Smooth muscle cell of the coronary artery (primary cell): ENCODE measurements around the gene PSME3IP1. TPM values are rescaled to one million over a fixed set of nuclear protein-coding genes. Genes with fewer than 3 reads are reported as not detected.

Source experiments
- total RNA-seq: library from RNA; depleted of rRNA; stranded (reverse); fragments of >200 nt; gene quantifications from 2 replicates; pipeline ENCODE4 v1.2.3, GENCODE V29; 2014; ENCODE audit warnings: low replicate concordance

Gene PSME3IP1
- total RNA-seq: 32.4 and 65.8 TPM in 2 replicates

GRCh38 chr16:57185945-57186871 lies at the start of gene PSME3IP1, which contains the start of gene RSPRY1:
TSS of gene PSME3IP1 (minus strand) at chr16:57186039. CDS start at chr16:57173854, 12,185 bp downstream.
TSS of gene RSPRY1 (plus strand) at chr16:57186329. CDS start at chr16:57204659, 18,330 bp downstream.

Other genes starting within 250 kb of the PSME3IP1 start
- 0.15 and 0.23 TPM in 2 replicates for gene CETP, start 224.1 kb downstream of the PSME3IP1 start, total RNA-seq
- gene NLRC5, start 196.5 kb downstream of the PSME3IP1 start, total RNA-seq: 5.3 and 18.0 TPM in 2 replicates
- 17.1 and 21.0 TPM in 2 replicates for gene CPNE2, start 93.5 kb downstream of the PSME3IP1 start, total RNA-seq
- gene RSPRY1, start 290 bp upstream of the PSME3IP1 start, total RNA-seq: 52.1 and 58.3 TPM in 2 replicates
- gene ARL2BP, start 59.2 kb upstream of the PSME3IP1 start, total RNA-seq: 40.2 and 63.3 TPM in 2 replicates
- gene PLLP, start 98.6 kb upstream of the PSME3IP1 start, total RNA-seq: 0.53 TPM in 1 of 2 replicates, not detected in the other
- gene CCL22, start 172.7 kb upstream of the PSME3IP1 start, total RNA-seq: not detected in 2 replicates
- 0.23 and 0.83 TPM in 2 replicates for gene CX3CL1, start 186.5 kb upstream of the PSME3IP1 start, total RNA-seq
- gene CCL17, start 218.7 kb upstream of the PSME3IP1 start, total RNA-seq: not detected in 2 replicates